Peyer's patch (tissue), 4 donors: ENCODE measurements around the gene FBXO31.

Experiments
- POLR2A ChIP-seq, 2 donors: fragments of 450-650 bp; IDR thresholded peaks; one replicate each; pipeline ENCODE4 v1.5.1; 2017; ENCODE audit warnings: antibody characterized with exemption in 2 of 2, mild to moderate bottlenecking in 2 of 2, moderate library complexity in 2 of 2
- TF ChIP-seq, protein P1 (sequence below), 6 experiments: fragments of 450-650 bp in 4 of 6; fragments of 200-600 bp in 2 of 6; sonication (generic) in 1 of 6; IDR thresholded peaks; one replicate each; pipeline ENCODE4 v1.5.1; 2017 to 2019; ENCODE audit warnings: antibody characterized with exemption in 6 of 6, mild to moderate bottlenecking in 3 of 6, moderate library complexity in 1 of 6

DNA sequence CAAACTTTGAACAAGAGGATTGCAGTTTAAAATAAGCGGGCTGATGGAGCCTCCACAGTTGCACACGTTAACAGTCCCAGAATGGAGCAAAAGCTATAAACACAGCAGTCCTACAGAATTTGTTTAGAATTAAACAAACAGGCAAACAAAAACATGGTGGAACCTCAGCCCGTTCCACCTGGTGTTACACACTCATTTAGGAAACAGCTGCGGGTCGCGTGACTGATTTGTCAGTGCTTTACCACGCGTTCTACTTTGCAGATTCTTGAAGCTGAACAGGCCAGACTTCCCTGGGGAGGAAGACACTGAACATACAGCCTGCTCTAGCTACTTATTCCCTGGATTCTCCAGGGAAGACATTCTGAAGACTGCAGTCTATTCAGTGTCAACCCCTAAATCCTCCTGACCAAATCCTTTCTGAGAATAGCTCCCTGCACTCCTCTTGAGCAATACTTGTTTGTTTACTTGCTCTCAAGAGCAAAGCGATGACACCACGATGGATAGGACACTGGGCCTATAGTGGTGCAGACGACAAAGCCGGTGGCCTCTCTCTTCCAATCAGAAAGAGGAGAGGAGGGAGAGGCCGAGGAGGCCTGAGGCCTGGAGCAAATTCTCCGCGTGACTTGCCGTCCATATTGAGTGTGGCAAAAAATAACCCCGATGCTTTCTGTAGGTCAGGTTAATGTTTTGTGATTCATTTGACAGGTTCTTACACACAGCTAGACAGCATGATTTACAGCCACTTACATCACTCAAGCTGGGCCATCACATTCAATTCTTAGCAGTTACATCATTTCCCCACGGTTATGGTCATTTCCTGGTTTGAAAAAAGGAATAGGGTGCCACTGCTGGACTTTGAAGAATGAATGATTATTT is 4.6 kb upstream of the FBXO31 start:
- TF ChIP-seq, protein P1, sequence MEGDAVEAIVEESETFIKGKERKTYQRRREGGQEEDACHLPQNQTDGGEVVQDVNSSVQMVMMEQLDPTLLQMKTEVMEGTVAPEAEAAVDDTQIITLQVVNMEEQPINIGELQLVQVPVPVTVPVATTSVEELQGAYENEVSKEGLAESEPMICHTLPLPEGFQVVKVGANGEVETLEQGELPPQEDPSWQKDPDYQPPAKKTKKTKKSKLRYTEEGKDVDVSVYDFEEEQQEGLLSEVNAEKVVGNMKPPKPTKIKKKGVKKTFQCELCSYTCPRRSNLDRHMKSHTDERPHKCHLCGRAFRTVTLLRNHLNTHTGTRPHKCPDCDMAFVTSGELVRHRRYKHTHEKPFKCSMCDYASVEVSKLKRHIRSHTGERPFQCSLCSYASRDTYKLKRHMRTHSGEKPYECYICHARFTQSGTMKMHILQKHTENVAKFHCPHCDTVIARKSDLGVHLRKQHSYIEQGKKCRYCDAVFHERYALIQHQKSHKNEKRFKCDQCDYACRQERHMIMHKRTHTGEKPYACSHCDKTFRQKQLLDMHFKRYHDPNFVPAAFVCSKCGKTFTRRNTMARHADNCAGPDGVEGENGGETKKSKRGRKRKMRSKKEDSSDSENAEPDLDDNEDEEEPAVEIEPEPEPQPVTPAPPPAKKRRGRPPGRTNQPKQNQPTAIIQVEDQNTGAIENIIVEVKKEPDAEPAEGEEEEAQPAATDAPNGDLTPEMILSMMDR (IDR thresholded peaks at IDR 0.05): no peak
- TF ChIP-seq POLR2A (IDR thresholded peaks at IDR 0.05): peak in 1 of 2 donors; percentile 68
